Stimulated activated CD8-positive, alpha-beta memory T cell treated with anti-CD3 and anti-CD28 coated beads, Interleukin-7, amount 100 ng/mL, for 1 hour (primary cell): ENCODE measurements around the gene TIMM22.
"Not testable (repeated sequence)": the region's sequence is repeated elsewhere in the genome, so short reads cannot be mapped to it uniquely, and the experiment has no call there.

Experiments
- DNase-seq, 2 donors: peaks; one replicate each; pipeline ENCODE4 v3.0.0-alpha.2; 2020; ENCODE audit warnings: low read depth in 2 of 2

Gene TIMM22

GRCh38 chr17:996554-997344, at the start of gene TIMM22:
TSS of gene TIMM22 (plus strand) at chr17:997129. CDS start at chr17:997143, 14 bp downstream.
- DNase-seq, result peak; percentile 76 to 83

GRCh38 chr17:948284-948852, 48.6 kb upstream of the TIMM22 start:
- DNase-seq, result no peak

- DNase-seq, result no peak
Observed at GRCh38 chr17:949623-950303, 47.2 kb upstream of the TIMM22 start.

- DNase-seq, result no peak
Observed at GRCh38 chr17:951325-952132, 45.4 kb upstream of the TIMM22 start.

GRCh38 chr17:952592-952991, 44.3 kb upstream of the TIMM22 start:
- not testable (repeated sequence) for DNase-seq

- no peak for DNase-seq
Observed at GRCh38 chr17:953767-954166, 43.2 kb upstream of the TIMM22 start.

GRCh38 chr17:954431-955164, 42.3 kb upstream of the TIMM22 start:
- DNase-seq, result no peak

GRCh38 chr17:956905-957304, 40.0 kb upstream of the TIMM22 start:
- no peak for DNase-seq

- DNase-seq, result no peak
Observed at GRCh38 chr17:957856-958421, 39.0 kb upstream of the TIMM22 start.

GRCh38 chr17:958712-959451, 38.0 kb upstream of the TIMM22 start:
- no peak for DNase-seq

- no peak for DNase-seq
Observed at GRCh38 chr17:962166-962565, 34.8 kb upstream of the TIMM22 start.

- no peak for DNase-seq
Observed at GRCh38 chr17:962670-963069, 34.3 kb upstream of the TIMM22 start.

- no peak for DNase-seq
Observed at GRCh38 chr17:964876-965275, 32.1 kb upstream of the TIMM22 start.

- no peak for DNase-seq
Observed at GRCh38 chr17:965311-965989, 31.5 kb upstream of the TIMM22 start.

GRCh38 chr17:967122-967521, 29.8 kb upstream of the TIMM22 start:
- DNase-seq, result no peak

GRCh38 chr17:968812-969730, 27.9 kb upstream of the TIMM22 start:
- no peak for DNase-seq

GRCh38 chr17:969811-970355, 27.0 kb upstream of the TIMM22 start:
- DNase-seq, result no peak

GRCh38 chr17:970364-970763, 26.6 kb upstream of the TIMM22 start:
- no peak for DNase-seq
